HG03432 (cell line): ENCODE measurements around the gene NPTXR.

Source experiments
- ATAC-seq: cut with Tn5 transposase; IDR thresholded peaks from one replicate; pipeline ENCODE4 v1.9.1; 2021; ENCODE audit warnings: mild to moderate bottlenecking, moderate library complexity; ENCODE audit not compliant: unreplicated experiment

Gene NPTXR

DNA sequence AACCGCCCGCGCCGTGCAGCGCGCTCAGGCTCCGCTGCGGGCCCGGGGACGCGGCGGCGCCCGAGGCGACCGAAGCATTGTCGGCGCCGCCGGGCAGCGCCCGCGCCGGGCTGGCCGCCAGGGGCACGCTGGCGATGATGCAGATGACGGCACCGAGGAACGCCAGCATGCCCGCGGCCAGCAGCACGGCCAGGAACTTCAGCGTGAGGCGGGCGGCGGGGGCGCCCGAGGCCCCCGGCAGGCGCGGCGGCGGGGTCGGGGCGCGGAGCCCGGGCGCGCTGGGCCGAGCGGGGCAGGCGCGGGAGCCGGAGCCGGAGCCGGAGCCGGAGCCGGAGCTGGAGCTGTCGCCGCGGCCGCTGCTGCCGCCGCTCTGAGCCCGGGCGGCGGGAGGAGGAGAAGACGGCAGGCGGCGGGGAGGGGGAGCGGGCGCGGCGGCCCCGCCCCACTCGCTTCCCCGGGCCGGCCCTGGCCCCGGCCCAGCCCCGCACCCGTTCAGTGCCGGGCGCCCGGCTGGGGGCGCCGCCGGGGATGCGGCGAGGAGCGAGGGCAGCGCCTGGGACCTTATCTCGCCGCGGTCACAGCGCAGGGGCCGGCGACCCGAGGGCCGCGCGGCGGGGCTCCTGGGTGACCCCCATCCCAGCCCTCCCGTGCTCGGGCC lies at the start of gene NPTXR:
Gene NPTXR, minus strand, starts transcription at position 372 of the 658 bp plus-strand sequence.
- no peak for ATAC-seq

DNA sequence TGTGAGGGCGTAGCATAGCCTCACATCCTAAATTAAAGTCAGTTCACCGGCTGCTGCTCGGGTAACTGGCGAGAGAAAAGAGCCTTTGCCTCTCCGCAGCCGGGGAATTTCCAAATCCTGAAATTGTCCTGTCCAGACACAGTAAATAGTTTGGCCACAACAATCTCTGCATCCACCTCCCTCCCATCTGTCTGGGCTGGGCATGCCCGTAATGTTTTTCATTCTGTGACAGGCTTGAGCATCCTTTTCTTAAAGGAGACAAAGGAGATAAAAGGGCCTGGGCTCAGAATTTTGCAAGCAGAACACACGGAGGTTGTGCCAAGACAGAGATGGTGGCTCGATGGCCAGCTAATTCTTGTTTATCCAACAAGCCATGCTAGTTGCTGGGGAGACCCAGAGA lies 47.4 kb upstream of the NPTXR start:
- ATAC-seq = no peak

DNA sequence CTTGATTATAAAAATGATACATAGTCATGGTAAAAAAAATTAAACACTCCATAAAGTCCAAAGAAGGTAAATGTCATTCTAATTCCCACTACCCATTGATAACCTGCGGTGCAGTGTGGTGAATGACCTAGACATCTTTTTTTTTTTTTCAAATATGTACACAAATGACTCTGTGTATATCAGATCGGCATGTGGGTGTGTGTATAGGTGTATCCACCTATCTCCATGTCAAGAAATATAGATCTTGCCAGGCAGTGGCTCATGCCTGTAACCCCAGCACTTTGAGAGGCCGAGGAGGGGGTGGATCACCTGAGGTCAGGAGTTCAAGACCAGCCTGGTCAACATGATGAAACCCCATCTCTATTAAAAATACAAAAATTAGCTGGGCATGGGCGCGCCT lies 46.5 kb upstream of the NPTXR start:
- no peak for ATAC-seq

GRCh38 chr22:38886333-38886732 lies 42.5 kb upstream of the NPTXR start:
- no peak for ATAC-seq

DNA sequence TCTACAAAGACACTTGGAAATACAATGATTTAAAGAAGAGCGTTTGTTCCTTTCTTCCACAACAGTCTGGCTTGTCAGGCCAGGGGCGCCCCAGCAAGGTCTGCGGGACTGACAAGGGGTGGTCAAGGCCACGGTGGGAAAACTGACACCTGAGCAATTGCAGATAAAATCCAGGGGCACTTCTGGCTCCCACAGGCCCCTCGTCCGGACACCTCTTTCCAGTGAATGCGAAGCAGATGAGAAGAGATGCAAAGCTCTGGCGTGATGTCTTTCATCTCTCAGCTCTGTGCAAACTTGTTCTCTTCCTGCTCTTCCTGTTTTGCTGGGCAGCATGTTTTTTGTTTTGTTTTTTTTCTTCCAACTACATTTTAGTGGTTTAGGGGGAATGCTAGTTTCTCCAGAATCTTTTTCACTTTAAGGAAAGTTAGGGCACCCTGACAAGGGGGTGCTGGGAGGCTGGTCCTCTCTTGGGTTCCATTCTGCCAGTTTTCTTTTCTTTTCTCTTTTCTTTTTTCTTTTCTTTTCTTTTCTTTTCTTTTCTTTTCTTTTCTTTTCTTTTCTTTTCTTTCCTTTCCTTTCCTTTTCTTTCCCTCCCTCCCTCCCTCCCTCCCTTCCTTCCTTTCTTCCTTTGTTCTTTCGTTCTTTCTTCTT lies 39.3 kb upstream of the NPTXR start:
- ATAC-seq = no peak

DNA sequence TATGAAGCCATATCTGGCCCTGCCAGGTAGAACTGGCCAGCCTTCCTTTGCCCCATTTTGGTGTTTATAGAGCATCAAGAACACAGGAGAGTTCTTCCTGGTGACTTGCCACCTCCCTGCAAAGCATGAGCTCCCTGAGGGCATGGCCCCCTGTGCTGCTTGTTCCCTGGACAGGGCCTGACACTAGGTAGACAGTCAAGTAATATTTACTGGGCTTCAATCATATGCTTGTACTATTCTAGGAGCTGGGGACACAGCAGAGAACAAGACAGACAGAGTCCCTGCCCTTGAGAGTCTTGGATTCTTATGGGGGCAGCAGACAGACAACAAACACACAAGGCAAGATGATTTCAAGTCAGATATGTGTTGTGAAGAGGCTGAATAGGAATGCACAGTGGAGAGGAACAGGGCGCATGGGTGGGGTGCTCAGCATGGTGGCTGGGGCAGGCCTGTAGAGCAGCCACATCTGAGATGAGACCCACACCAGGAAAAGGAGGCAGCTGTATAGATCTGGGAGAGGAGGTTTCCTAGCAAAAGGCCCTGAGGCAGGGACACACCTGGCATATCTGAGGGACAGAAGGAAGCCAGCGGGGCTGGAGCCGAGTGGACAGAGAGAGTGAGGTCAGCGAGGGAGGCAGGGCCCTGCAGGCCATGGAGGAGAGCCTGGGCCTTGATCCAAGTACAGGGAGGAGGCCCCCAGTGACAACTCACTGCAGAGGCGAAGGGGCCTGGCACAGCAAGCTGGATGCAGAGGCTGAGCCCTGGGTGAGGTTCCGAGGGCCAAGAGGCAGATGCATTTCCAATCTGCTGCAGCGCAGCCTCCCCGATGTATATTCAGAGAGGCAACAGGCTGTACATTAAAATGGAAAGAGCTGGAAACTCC lies 38.4 kb upstream of the NPTXR start:
- ATAC-seq = no peak

- no peak for ATAC-seq
These were observed 37.6 kb upstream of the NPTXR start for GRCh38 chr22:38881464-38881871.

GRCh38 chr22:38879961-38880360 lies 36.1 kb upstream of the NPTXR start:
- ATAC-seq = no peak

- no peak for ATAC-seq
These were observed 35.4 kb upstream of the NPTXR start for GRCh38 chr22:38879108-38879729.

DNA sequence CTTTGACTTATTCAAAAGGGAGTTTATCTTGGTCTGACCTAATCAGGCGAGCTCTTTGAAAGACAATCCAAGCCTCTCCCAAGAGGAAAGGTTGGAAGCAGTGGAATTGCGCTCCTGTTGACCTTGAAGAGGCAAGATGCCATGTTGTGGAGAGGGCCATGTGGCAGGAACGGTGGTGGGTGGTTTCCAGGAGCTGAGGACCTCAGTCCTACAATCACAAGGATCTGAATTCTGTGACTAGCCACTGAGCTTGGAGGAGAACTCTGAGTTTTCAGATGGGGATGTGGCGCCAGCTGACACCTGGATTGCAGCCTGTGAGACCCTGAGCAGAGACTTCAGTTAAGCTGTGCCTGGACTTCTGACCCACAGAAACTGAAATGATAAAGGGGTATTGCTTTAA lies 34.2 kb upstream of the NPTXR start:
- ATAC-seq = no peak

GRCh38 chr22:38874529-38875222 lies 30.8 kb upstream of the NPTXR start:
- ATAC-seq = no peak

DNA sequence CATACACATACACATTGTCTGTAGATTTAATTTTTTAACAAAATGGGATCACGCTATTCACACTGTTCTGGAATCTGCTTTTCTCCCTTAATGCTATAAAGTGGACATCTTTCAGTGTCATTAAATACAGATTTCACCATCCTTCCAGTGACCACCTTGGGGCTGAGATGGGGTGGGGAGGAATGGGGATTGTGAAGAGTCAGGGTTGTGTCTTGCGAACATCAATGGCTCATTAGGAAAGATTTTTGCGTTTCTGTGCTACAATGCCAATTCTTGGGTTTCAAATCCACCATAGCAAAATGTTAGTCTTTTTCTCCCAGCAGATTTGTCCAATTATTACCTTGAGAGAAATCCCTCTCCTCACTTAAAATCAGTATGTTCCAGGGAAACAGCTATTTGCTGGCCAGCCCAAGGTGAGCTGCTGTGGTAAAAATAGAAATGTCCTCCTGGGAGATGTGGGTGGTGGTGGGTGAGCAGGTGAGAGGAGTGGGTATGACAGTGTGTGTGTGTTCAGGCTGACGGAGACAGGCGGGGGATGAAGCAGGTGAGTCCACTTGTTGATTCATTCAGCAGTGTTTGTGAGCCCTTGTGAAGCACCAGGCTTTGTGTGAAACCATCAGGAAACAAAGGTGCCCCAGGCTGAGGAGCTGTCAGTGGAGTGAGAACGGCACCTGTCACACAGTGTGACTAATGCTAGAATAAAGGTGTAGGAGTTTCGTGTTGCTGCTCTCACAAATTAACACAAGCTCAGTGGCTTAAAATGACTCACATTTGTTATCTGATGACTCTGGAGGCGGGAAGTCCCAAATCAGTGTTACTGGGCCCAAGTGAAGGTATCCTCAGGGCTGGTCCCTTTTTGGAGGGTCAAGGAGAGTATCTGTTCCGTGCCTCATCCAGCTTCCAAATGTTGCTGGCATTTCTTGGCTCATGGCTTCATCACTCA lies 29.9 kb upstream of the NPTXR start:
- no peak for ATAC-seq

GRCh38 chr22:38872831-38873248 lies 29.0 kb upstream of the NPTXR start:
- no peak for ATAC-seq

GRCh38 chr22:38872172-38872830 lies 28.5 kb upstream of the NPTXR start, which contains the start of gene CBX6:
TSS of gene CBX6 (minus strand) at chr22:38872216. CDS start at chr22:38872190, 26 bp downstream.
- peak; percentile 67 for ATAC-seq

DNA sequence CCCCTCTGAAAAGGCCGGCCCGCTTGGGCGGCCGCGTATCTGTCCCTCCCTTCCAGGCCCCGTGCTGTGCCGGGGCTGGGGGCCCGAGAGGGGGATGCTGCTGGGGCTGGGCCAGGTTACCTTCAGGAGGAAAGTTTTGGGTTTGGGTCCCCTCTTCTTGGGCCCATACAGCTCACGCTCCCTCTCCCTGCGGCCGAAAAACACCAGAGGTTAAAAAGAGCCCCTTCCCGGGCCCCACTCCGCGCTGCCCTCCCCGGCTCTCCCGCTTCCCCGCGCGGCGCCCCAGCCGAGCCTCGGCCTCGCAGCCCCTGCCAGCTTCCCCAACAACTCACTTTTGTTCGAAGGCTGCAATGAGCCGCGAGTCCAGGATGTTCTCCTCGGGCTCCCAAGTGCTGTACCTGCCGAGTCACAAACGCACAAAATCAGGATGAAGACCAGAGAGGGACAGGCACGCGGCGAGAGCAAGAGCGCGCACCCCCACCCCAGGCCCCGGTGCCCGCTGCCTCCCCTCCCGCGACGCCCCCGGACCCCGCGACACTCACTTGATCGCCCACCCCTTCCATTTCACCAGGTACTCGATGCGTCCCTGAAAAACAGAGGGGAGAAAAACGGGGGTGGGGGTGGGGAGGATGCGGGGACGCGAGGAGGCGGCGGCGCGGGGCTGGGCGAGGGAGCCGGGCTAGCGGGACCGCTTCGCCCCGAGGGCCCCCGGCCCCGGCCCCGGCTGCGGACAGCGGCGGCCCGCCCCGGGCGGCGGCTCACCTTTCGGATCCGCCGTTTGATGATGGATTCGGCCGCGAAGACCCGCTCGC lies 27.7 kb upstream of the NPTXR start:
- ATAC-seq = peak; percentile 25

GRCh38 chr22:38870791-38871359 lies 27.0 kb upstream of the NPTXR start:
- no peak for ATAC-seq

- ATAC-seq = peak; percentile 21
These were observed 26.5 kb upstream of the NPTXR start for GRCh38 chr22:38870312-38870741.

DNA sequence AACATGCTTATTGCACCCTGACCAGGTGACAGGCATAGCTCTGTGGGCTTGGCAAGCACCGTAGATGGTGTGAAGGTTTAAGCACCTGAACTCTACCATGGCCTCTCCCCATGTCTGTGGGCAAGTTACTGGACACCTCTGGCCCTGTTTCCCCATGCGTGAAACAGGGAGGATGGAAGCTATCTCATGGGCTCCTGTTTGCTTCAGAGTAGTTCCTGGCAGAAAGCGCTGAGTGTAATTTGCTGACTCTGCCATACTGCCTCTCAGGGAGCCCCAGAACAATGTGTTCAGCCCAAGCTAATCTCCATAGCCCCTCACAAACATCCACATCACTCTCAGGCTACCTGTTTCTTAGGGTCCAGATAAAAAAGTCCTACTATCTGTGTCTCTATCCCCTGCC lies 25.8 kb upstream of the NPTXR start:
- ATAC-seq = no peak
